ENCODE data around the gene PTPN21. TPM values are rescaled to one million over a fixed set of nuclear protein-coding genes. Genes with fewer than 3 reads are reported as not detected.

The PTPN21 gene
- total and polyA plus RNA-seq, 9 of the 15 experiments (the other 6 are each of a cell fraction or from before 2014, with no cell fraction given) = 0.06 to 1.9 (median 0.94) TPM

GRCh38 chr14:88542857-88543795, 11.7 kb downstream of the PTPN21 start (continued):
- TF ChIP-seq BCLAF1 (IDR thresholded peaks at IDR 0.05; ENCODE audit: borderline replicate concordance in 1 of 2, control insufficient read depth in 1 of 2, low read depth in 2 of 2, low read length in 1 of 2) (no peak), ZNF146 (CRISPR knock-in tag; IDR thresholded peaks at IDR 0.05; ENCODE audit: unreplicated experiment) (no peak), TEAD4 (IDR thresholded peaks at IDR 0.05; ENCODE audit: low read length) (no peak), TEAD4 (CRISPR knock-in tag; IDR thresholded peaks at IDR 0.05; ENCODE audit: borderline replicate concordance) (no peak)

- H3K79me2 ChIP-seq (ENCODE audit: control insufficient read depth, insufficient read depth, low read length) = no peaks in the 10 kb centered on the region
- DNase-seq (ENCODE audit: extremely low read depth in 1 of 4, low spot score in 3 of 4) (no peak), FAIRE-seq (no peak), ATAC-seq (no peak)
- H3K4me1 ChIP-seq (replicated peaks in 1 of 2; ENCODE audit: control insufficient read depth in 2 of 2, insufficient read depth in 2 of 2, low read length in 2 of 2) = no peaks in the 10 kb centered on the region
- no peaks in the 10 kb centered on the region for H3K9me3 ChIP-seq (replicated peaks; ENCODE audit: control insufficient read depth, insufficient read depth, low read depth, low read length)
- 0% methylated on average over 1 of the region's 1 CpG for WGBS (ENCODE audit: insufficient coverage, low coverage, missing lambda C conversion rate)
- H4K20me1 ChIP-seq (replicated peaks; ENCODE audit: control insufficient read depth, insufficient read depth, low read length) = no peaks in the 10 kb centered on the region
- no peak overlapping the region for H2AFZ ChIP-seq (ENCODE audit: low read depth, low read length)
- H3K9ac ChIP-seq (ENCODE audit: insufficient read depth in 1 of 2, low read depth in 2 of 2, low read length in 2 of 2) = no peak overlapping the region
- no peaks in the 10 kb centered on the region for H3K9me1 ChIP-seq (ENCODE audit: control insufficient read depth, insufficient read depth, low read length)
- no peak overlapping the region for H3K27ac ChIP-seq (ENCODE audit: extremely low read depth, low read depth, low read length)
- ChIA-PET POLR2A (no interaction called here), CTCF (ENCODE audit: low intra/inter-chr PET ratio) (interaction anchor here (0.6 kb wide), 1 partner anchor 42 kb away, joined by 3 read pairs; no protein-coding TSS in a partner anchor)
- intact Hi-C loops (cut with micrococcal nuclease) = no loop called here
- H3K4me2 ChIP-seq (ENCODE audit: insufficient read depth, low read length) = no peak overlapping the region
- TF ChIP-seq ZBTB17 (CRISPR knock-in tag; IDR thresholded peaks at IDR 0.05) = no peak
- BruUV-seq (replicated peaks) = no TSS peak
- in situ Hi-C loops (cut with MboI) = no loop called here
- no peak overlapping the region for H3K4me3 ChIP-seq
- no peaks in the 10 kb centered on the region for H3K27me3 ChIP-seq (ENCODE audit: control insufficient read depth in 2 of 2, insufficient read depth in 2 of 2, low read length in 2 of 2)
- no peaks in the 10 kb centered on the region for H3K36me3 ChIP-seq (ENCODE audit: control insufficient read depth, insufficient read depth, low read length)
Measured at GRCh38 chr14:88541324-88541723, 13.5 kb downstream of the PTPN21 start.
